Activated CD8-positive, alpha-beta T cell treated with anti-CD3 and anti-CD28 coated beads, Interleukin-2, amount 10 ng/mL, durations not matched to agents 7 days and 5 days (primary cell): ENCODE data around the gene IGF1R. TPM values are rescaled to one million over a fixed set of nuclear protein-coding genes. Genes with fewer than 3 reads are reported as not detected.

Experiments
- ATAC-seq: fragments of 150-1000 bp; cut with Tn5 transposase; one replicate; pipeline ENCODE4 v1.10.0; 2021; ENCODE audit warnings: moderate library complexity
- CTCF ChIA-PET: fragments of 350-600 bp; sonication (Branson Sonifier 250); formaldehyde crosslinking; loops from one replicate; lab custom pipeline; 2021; ENCODE audit warnings: antibody characterized with exemption; lab: Charles Lee
- POLR2A ChIA-PET: fragments of 350-600 bp; sonication (Branson Sonifier 250); formaldehyde crosslinking; loops from one replicate; lab custom pipeline; 2021; ENCODE audit warnings: antibody characterized with exemption; lab: Charles Lee
- DNase-seq: peaks from one replicate; pipeline ENCODE4 v3.0.0-alpha.2; 2020
- H3K27ac Mint-ChIP-seq: one replicate; pipeline ENCODE4 v1.8.0; 2021; ENCODE audit warnings: mild to moderate bottlenecking, mixed read lengths
- H3K27me3 Mint-ChIP-seq: one replicate; pipeline ENCODE4 v1.8.0; 2021; ENCODE audit warnings: low read depth, mixed read lengths
- H3K36me3 Mint-ChIP-seq: one replicate; pipeline ENCODE4 v1.8.0; 2021; ENCODE audit warnings: low read depth, mixed read lengths
- H3K4me1 Mint-ChIP-seq: one replicate; pipeline ENCODE4 v1.8.0; 2021; ENCODE audit warnings: low read depth, mixed read lengths
- H3K4me3 Mint-ChIP-seq: one replicate; pipeline ENCODE4 v1.8.0; 2021; ENCODE audit warnings: mild to moderate bottlenecking, mixed read lengths
- H3K9me3 Mint-ChIP-seq: one replicate; pipeline ENCODE4 v1.8.0; 2022; ENCODE audit warnings: mixed read lengths; ENCODE audit not compliant: insufficient read depth
- total RNA-seq, 2 experiments: library from RNA; stranded (reverse); gene quantifications; one replicate each; pipeline ENCODE4 v1.2.3, GENCODE V29; 2021

Gene IGF1R
- total RNA-seq, 2 experiments from 2014 or later = 9.1 to 10.6 TPM

GRCh38 chr15:98933406-98933805 lies 285.1 kb downstream of the IGF1R start:
- H3K36me3 Mint-ChIP-seq = no peaks in the 10 kb centered on the region

GRCh38 chr15:98935736-98936135 lies 287.4 kb downstream of the IGF1R start:
- Mint-ChIP-seq H3K27ac (no peak overlapping the region), H3K9me3 (no peaks in the 10 kb centered on the region), H3K4me3 (no peak overlapping the region), H3K27me3 (no peaks in the 10 kb centered on the region), H3K4me1 (peaks cover 3% of the 10 kb centered on the region), H3K36me3 (no peaks in the 10 kb centered on the region)
- ChIA-PET POLR2A (no interaction called here), CTCF (no interaction called here)
- DNase-seq = no peak
- ATAC-seq = no peak

More at GRCh38 chr15:98933406-98933805, 285.1 kb downstream of the IGF1R start:
- no peak for ATAC-seq
- no peak for DNase-seq
- peaks cover 3% of the 10 kb centered on the region for H3K4me1 Mint-ChIP-seq
- no peaks in the 10 kb centered on the region for H3K27me3 Mint-ChIP-seq
- H3K4me3 Mint-ChIP-seq = no peak overlapping the region
- ChIA-PET CTCF (no interaction called here), POLR2A (no interaction called here)
- no peaks in the 10 kb centered on the region for H3K9me3 Mint-ChIP-seq
- no peak overlapping the region for H3K27ac Mint-ChIP-seq

DNA sequence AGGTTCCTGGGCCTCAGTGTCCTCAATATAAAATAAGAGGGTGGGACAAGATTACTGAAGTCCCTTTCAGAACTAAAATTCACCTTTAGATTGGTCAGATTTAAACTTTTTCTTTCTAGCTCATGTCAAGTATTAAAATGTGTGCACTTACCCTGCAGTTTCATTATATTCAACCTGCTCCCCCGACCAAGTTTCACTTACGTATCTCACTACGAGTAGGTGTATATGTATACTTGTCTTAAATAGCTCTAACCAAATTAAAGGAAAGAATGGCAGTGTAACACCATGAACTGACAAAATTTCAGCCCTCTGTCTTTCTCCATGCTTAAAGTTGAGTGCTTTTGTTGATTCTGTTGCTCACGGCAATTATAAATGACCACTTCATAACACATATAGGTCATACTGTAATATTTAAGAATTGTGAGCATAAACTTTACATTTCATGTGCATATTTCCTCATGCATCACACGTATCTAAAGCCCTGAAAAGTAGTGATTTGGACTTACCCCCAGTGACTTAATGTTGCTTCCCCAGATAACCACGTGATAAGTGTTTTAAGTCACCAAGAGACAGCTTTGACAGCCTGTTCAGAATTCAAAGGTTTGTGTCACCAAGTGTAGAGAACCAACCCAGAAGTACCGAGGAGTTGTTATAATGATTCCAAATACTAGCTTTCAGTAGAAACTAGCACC lies 289.2 kb downstream of the IGF1R start:
- ChIA-PET POLR2A (no interaction called here), CTCF (interaction anchor here (0.9 to 1.0 kb wide), 2 partner anchors 56 to 139 kb away, joined by 3 read pairs; no protein-coding TSS in a partner anchor)
- no peaks in the 10 kb centered on the region for H3K27me3 Mint-ChIP-seq
- ATAC-seq (no peak), DNase-seq (no peak)
- no peaks in the 10 kb centered on the region for H3K9me3 Mint-ChIP-seq
- no peak overlapping the region for H3K4me3 Mint-ChIP-seq
- H3K36me3 Mint-ChIP-seq = no peaks in the 10 kb centered on the region
- H3K27ac Mint-ChIP-seq = no peak overlapping the region
- peaks cover 3% of the 10 kb centered on the region for H3K4me1 Mint-ChIP-seq

GRCh38 chr15:98938105-98938417 lies 289.7 kb downstream of the IGF1R start:
- no peak for ATAC-seq
- no peak overlapping the region for H3K27ac Mint-ChIP-seq
- no peak for DNase-seq
- no peaks in the 10 kb centered on the region for H3K36me3 Mint-ChIP-seq
- H3K4me3 Mint-ChIP-seq = no peak overlapping the region
- ChIA-PET CTCF (interaction anchor here (0.9 to 1.0 kb wide), 2 partner anchors 57 to 138 kb away, joined by 3 read pairs; no protein-coding TSS in a partner anchor), POLR2A (no interaction called here)
- peaks cover 3% of the 10 kb centered on the region for H3K4me1 Mint-ChIP-seq
- no peaks in the 10 kb centered on the region for H3K9me3 Mint-ChIP-seq
- H3K27me3 Mint-ChIP-seq = no peaks in the 10 kb centered on the region

- ChIA-PET POLR2A (no interaction called here), CTCF (no interaction called here)
Observed at GRCh38 chr15:98938799-98939198, 290.5 kb downstream of the IGF1R start.

DNA sequence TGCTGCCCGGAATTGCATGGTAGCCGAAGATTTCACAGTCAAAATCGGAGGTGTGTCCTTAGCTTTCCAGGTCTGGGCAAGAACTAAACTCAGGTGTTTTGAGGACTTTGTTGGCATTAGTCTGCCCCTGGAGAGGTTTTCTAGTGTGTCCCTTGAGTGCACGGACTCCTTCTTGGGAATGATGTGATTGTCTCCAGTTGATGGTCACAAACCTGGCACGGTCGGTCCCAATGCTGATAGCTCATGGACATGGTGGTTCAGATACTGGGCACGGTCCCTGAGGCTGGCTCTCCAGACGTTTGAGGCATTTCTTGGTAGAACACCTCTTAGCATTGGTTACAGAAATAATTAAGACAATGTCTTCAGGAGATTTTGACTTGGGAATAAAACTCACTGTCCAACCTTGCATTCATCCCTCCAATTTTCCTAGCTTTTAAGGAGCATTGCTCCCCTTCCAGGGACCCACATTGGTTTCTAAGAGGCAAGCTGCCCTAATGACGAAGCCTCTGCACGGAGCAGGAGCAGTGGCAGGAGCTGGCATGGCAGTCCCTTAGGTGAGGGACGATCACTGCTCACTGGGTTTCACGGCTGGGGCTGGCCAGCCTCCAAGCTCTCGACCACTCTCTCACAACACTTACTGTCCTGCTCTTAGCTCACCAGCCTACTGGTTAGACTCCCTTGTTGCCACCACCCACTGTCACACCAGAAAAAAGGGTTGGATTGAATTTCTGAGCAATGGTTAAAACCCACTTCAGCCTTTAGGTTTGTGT lies 291.2 kb downstream of the IGF1R start:
- CTCF ChIA-PET = no interaction called here
- ATAC-seq (no peak), DNase-seq (no peak)
- Mint-ChIP-seq H3K4me3 (no peak overlapping the region), H3K9me3 (no peaks in the 10 kb centered on the region), H3K36me3 (no peaks in the 10 kb centered on the region), H3K4me1 (peaks cover 3% of the 10 kb centered on the region), H3K27ac (no peak overlapping the region), H3K27me3 (no peaks in the 10 kb centered on the region)
- POLR2A ChIA-PET = no interaction called here

More at GRCh38 chr15:98938799-98939198, 290.5 kb downstream of the IGF1R start:
- Mint-ChIP-seq H3K9me3 (no peaks in the 10 kb centered on the region), H3K4me3 (no peak overlapping the region), H3K4me1 (peaks cover 3% of the 10 kb centered on the region), H3K36me3 (no peaks in the 10 kb centered on the region), H3K27me3 (no peaks in the 10 kb centered on the region), H3K27ac (no peak overlapping the region)
- DNase-seq = no peak
- ATAC-seq = no peak

DNA sequence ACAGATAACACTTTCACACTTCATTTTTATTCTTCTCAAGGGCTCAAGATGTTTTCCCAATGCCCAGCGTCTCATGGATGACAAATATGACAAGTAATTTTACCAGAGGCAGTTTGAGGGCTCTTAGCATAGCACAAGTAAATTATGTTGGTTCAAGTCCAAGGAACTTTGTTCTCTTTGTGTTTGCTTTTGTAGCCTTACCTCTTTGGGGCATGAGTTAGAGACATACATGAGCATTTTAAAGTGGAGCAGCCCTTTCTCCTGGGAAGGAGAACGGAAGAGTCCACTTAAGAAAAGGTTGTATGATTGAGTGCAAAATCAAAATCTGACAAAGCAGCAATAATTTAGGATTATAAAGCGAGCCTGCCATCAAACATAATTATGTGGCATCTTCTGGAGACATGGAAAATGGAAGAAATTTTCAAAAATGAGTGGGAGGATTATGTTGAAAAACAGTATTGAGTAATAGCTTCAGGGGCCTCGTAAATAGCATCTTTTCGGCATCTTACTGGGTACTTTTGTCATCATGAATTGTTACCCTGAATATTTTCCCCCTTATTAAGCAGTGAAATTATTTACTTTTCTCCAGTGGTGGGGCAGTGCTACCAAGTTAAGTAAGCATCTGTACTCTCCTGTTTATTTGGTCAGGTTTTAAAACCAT lies 293.4 kb downstream of the IGF1R start:
- Mint-ChIP-seq H3K4me3 (no peak overlapping the region), H3K4me1 (peaks cover 3% of the 10 kb centered on the region), H3K9me3 (no peaks in the 10 kb centered on the region), H3K36me3 (no peaks in the 10 kb centered on the region), H3K27me3 (no peaks in the 10 kb centered on the region), H3K27ac (no peak overlapping the region)
- POLR2A ChIA-PET = no interaction called here
- no peak for ATAC-seq
- CTCF ChIA-PET = no interaction called here
- DNase-seq = no peak

DNA sequence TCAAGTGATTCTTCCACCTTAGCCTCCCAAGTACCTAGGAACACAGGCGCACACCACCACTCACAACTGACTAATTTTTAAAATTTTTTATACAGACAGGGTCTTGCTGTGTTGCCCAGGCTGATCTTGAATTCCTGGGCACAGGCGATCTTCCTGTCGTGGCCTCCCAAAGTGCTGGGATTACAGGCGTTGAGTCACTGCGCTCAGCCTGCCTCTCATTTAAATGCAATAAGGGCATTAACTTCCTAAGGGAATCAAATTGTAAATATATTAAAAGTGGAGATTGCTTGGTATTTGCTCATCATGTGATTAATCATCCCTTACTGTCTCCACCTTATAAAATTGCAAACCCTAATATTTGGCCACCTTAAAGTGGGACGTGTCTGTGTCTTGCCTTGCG lies 294.1 kb downstream of the IGF1R start:
- DNase-seq = no peak
- ChIA-PET POLR2A (no interaction called here), CTCF (no interaction called here)
- H3K27me3 Mint-ChIP-seq = no peaks in the 10 kb centered on the region
- H3K36me3 Mint-ChIP-seq = no peaks in the 10 kb centered on the region
- no peak overlapping the region for H3K27ac Mint-ChIP-seq
- H3K4me3 Mint-ChIP-seq = no peak overlapping the region
- H3K4me1 Mint-ChIP-seq = peaks cover 3% of the 10 kb centered on the region
- ATAC-seq = no peak
- H3K9me3 Mint-ChIP-seq = no peaks in the 10 kb centered on the region

GRCh38 chr15:98943051-98943508 lies 294.7 kb downstream of the IGF1R start:
- H3K27me3 Mint-ChIP-seq = no peaks in the 10 kb centered on the region

DNA sequence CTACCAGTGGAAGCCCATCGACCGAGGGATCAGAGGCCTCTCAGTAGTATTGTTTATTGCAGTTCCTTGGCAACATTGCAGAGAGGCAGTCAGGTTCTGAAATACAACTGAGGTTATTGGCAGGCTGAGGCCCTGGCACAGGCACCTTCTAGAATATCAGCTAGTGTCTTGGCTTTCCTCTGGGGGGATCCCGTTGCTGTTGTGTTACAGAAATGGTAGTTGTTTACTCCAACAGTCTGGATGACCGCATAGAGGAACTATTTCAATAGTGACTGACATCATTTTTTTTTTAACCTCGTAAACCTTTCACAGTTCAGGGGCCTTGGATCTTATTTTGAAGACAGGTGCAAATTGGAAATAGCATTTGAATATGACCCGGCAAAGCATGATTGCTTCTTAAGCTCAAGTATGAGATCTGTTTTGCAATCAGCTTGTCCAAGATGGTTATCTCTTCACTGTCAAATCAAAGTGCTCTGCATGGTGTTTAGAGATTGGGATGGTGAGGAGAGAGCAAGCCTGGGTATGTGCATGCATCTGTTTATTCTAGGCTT lies 295.3 kb downstream of the IGF1R start:
- POLR2A ChIA-PET = no interaction called here

More at GRCh38 chr15:98943051-98943508, 294.7 kb downstream of the IGF1R start:
- CTCF ChIA-PET = no interaction called here
- Mint-ChIP-seq H3K4me3 (no peak overlapping the region), H3K27ac (no peak overlapping the region), H3K4me1 (no peaks in the 10 kb centered on the region), H3K9me3 (no peaks in the 10 kb centered on the region), H3K36me3 (no peaks in the 10 kb centered on the region)
- POLR2A ChIA-PET = no interaction called here
- DNase-seq = no peak
- ATAC-seq = no peak

DNA sequence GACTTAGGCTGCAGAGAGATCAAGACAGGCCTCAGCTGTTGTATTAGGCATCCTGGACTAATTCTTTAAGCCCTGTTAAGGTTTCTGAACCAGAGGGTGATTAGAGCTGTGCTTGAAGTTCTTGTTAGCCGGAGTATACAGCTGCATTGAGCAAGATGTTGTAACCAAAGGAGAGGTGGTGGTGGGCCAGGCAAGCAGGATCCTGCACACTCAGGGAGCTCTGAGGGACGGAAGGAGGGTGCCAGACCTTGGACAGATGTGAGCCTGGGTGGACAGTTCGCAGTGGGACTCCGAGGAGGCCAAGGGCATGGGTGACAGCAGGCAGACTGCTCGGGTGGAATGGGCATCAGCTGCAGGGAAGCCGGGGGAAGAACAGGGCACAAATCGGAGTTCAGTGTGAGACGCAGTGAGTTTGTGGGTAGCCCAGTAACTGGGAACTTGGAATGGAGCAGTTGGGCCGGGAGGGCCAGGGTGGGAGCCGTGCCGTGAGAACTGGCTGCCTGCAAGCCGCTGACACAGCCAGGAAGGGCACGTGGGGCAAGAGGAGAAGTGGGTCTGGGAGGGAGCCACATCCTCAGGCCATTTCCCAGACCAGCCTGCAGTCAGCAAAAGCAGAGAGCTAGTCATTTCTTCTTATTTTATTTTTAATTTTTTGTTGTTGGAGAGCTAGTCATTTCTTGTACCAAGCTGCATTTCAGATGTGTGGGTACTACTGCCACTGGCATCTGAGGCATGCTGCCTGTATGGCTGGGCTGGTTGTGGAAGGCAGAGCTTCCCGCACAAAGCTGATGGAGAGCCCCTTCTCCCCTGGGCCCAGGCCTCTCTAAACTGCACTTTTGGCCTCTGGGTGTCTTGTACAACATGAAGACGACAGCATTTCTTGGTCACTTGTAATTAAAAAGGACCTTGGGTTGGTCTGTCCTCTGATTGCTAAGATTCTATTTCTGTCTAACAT lies 298.2 kb downstream of the IGF1R start:
- Mint-ChIP-seq H3K4me1 (no peaks in the 10 kb centered on the region), H3K27me3 (no peaks in the 10 kb centered on the region), H3K27ac (no peak overlapping the region), H3K9me3 (no peaks in the 10 kb centered on the region), H3K4me3 (no peak overlapping the region), H3K36me3 (no peaks in the 10 kb centered on the region)
- DNase-seq (no peak), ATAC-seq (no peak)
- POLR2A ChIA-PET = no interaction called here
- CTCF ChIA-PET = no interaction called here

More for the DNA sequence above, 295.3 kb downstream of the IGF1R start:
- no peaks in the 10 kb centered on the region for H3K27me3 Mint-ChIP-seq
- H3K9me3 Mint-ChIP-seq = no peaks in the 10 kb centered on the region
- H3K36me3 Mint-ChIP-seq = no peaks in the 10 kb centered on the region
- H3K4me3 Mint-ChIP-seq = no peak overlapping the region
- no peak for ATAC-seq
- no peak overlapping the region for H3K27ac Mint-ChIP-seq
- CTCF ChIA-PET = no interaction called here
- DNase-seq = no peak
- no peaks in the 10 kb centered on the region for H3K4me1 Mint-ChIP-seq
